Hepatocyte (in vitro differentiated cells): ENCODE results near the gene NDC1. TPM values are rescaled to one million over a fixed set of nuclear protein-coding genes. Genes with fewer than 3 reads are reported as not detected.
"Not testable (repeated sequence)": the region's sequence is repeated elsewhere in the genome, so short reads cannot be mapped to it uniquely, and the experiment has no call there.

Experiments used
- DNase-seq: peaks from one replicate; pipeline ENCODE4 v3.0.0-alpha.2; 2016; ENCODE audit warnings: low spot score
- H2AFZ ChIP-seq: fragments of 200-600 bp; sonication (generic); 2 replicates; pipeline ENCODE4 v1.6.0; 2016; ENCODE audit warnings: antibody characterized with exemption, mild to moderate bottlenecking
- H3K27ac ChIP-seq: fragments of 200-600 bp; sonication (generic); 2 replicates; pipeline ENCODE4 v1.5.1; 2016; ENCODE audit warnings: mild to moderate bottlenecking
- H3K27me3 ChIP-seq: fragments of 200-600 bp; sonication (generic); 2 replicates; pipeline ENCODE4 v1.6.1; 2016
- H3K36me3 ChIP-seq: fragments of 200-600 bp; sonication (generic); replicated peaks from 2 replicates; pipeline ENCODE4 v1.5.1; 2016; ENCODE audit warnings: low read depth; ENCODE audit not compliant: insufficient read depth
- H3K4me1 ChIP-seq: fragments of 200-600 bp; sonication (generic); 2 replicates; pipeline ENCODE4 v1.5.1; 2016; ENCODE audit warnings: mild to moderate bottlenecking, moderate library complexity; ENCODE audit not compliant: insufficient read depth
- H3K4me2 ChIP-seq: fragments of 200-600 bp; sonication (generic); 2 replicates; pipeline ENCODE4 v1.6.0; 2016
- H3K4me3 ChIP-seq: fragments of 200-600 bp; sonication (generic); 2 replicates; pipeline ENCODE4 v1.5.1; 2016; ENCODE audit warnings: mild to moderate bottlenecking
- H3K79me2 ChIP-seq: fragments of 200-600 bp; sonication (generic); 2 replicates; pipeline ENCODE4 v1.6.0; 2017; ENCODE audit warnings: mild to moderate bottlenecking
- H3K9me2 ChIP-seq: fragments of 200-600 bp; sonication (generic); replicated peaks from 2 replicates; pipeline ENCODE4 v1.6.0; 2017; ENCODE audit warnings: mild to moderate bottlenecking; ENCODE audit not compliant: insufficient read depth
- H3K9me3 ChIP-seq: fragments of 200-600 bp; sonication (generic); 2 replicates; pipeline ENCODE4 v1.5.1; 2016; ENCODE audit warnings: low read depth, mild to moderate bottlenecking
- H4K20me1 ChIP-seq: fragments of 200-600 bp; sonication (generic); 2 replicates; pipeline ENCODE4 v1.6.0; 2016; ENCODE audit warnings: mild to moderate bottlenecking; ENCODE audit not compliant: insufficient read depth, poor library complexity, severe bottlenecking
- CTCF ChIP-seq: fragments of 200-600 bp; sonication (generic); IDR thresholded peaks from 2 replicates; pipeline ENCODE4 v1.5.1; 2016; ENCODE audit warnings: antibody characterized with exemption, mild to moderate bottlenecking; ENCODE audit not compliant: poor library complexity
- EZH2 ChIP-seq: fragments of 200-600 bp; sonication (generic); IDR thresholded peaks from 2 replicates; pipeline ENCODE4 v1.6.1; 2016; ENCODE audit warnings: antibody characterized with exemption, mild to moderate bottlenecking, borderline replicate concordance
- EZH2phosphoT487 ChIP-seq: fragments of 200-600 bp; sonication (generic); IDR thresholded peaks from one replicate; pipeline ENCODE4 v1.6.1; 2018; ENCODE audit warnings: antibody characterized with exemption, mild to moderate bottlenecking, low read depth, moderate library complexity; ENCODE audit not compliant: unreplicated experiment, severe bottlenecking
- WGBS: methylation state at CpG from one replicate; pipeline ENCODE4 v1.1.6; 2016; ENCODE audit warnings: low lambda C conversion rate; ENCODE audit errors: missing lambda C conversion rate; 5-methylcytosine and 5-hydroxymethylcytosine counted together
- polyA plus RNA-seq: library from polyadenylated mRNA; unstranded; fragments of >200 nt; fragmentation: Nextera tagmentation; extraction: Ambion mirVana; gene quantifications from 2 replicates; pipeline ENCODE4 v1.2.1, GENCODE V29; 2016
- total RNA-seq: library from RNA; depleted of rRNA; stranded (reverse); fragments of >200 nt; gene quantifications from 2 replicates; pipeline ENCODE4 v1.2.3, GENCODE V29; 2014

Gene NDC1
- total and polyA plus RNA-seq, 2 experiments from 2014 or later = 7.8 to 23.1 TPM

DNA sequence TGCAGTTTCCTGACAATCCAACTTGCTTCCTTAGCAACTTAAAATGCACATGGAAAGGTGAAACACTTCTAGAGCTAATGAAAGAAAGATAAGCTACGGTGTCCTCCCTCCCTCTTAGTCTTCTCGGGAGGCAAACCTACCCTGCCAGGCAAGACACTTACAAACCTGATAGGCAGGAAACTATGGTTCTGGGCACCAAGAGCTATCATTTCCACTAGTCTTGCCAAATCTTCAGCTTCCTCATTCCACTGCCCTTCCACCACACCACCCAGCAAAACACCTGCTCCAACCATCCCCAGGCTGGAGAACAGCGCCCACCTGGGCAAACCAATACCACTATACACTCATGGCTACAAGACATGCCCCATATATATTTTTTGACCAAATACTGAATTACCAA is 15.2 kb downstream of the NDC1 start:
- Histone ChIP-seq H3K9me3 (no peaks in the 10 kb centered on the region), H3K4me2 (no peak overlapping the region), H3K9me2 (no peaks in the 10 kb centered on the region), H3K4me1 (no peaks in the 10 kb centered on the region), H3K4me3 (no peak overlapping the region), H3K27me3 (no peaks in the 10 kb centered on the region), H3K36me3 (no peaks in the 10 kb centered on the region), H2AFZ (no peak overlapping the region), H4K20me1 (no peaks in the 10 kb centered on the region), H3K27ac (no peak overlapping the region), H3K79me2 (no peaks in the 10 kb centered on the region)
- no peak for DNase-seq
- WGBS = 98% methylated on average over 3 of the region's 3 CpGs
- no peak for TF ChIP-seq CTCF
- TF ChIP-seq EZH2 = no peak
- no peak for TF ChIP-seq EZH2phosphoT487

- WGBS = 95% methylated on average over 5 of the region's 5 CpGs
- Histone ChIP-seq H3K9me2 (no peaks in the 10 kb centered on the region), H3K4me1 (no peaks in the 10 kb centered on the region), H3K79me2 (no peaks in the 10 kb centered on the region), H3K27ac (no peak overlapping the region), H3K4me3 (no peak overlapping the region), H2AFZ (no peak overlapping the region), H3K4me2 (no peak overlapping the region), H4K20me1 (no peaks in the 10 kb centered on the region), H3K36me3 (no peaks in the 10 kb centered on the region), H3K9me3 (no peaks in the 10 kb centered on the region), H3K27me3 (no peaks in the 10 kb centered on the region)
- no peak for DNase-seq
- TF ChIP-seq EZH2phosphoT487 = no peak
- TF ChIP-seq EZH2 = no peak
- TF ChIP-seq CTCF = no peak
Measured at GRCh38 chr1:53821380-53821779, 16.7 kb downstream of the NDC1 start.

DNA sequence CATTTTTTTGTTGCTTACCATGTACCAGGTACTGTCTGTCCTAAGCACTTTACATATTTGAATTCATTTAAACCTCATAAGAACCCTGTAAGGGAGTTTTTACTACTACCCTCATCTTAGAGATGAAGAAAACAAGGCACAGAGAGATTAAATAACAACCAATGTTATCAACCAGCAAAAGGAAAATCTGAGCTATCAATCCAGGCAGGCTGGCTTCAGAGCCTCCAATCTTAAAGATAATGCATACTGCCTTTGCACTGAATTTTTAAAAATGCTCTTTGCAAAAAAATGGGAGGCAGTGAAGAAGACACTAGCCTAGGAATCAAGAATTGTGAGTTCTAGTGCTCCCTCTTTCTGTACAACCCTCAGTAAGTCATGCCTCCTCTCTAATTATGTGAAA is 18.7 kb downstream of the NDC1 start:
- Histone ChIP-seq H3K9me3 (no peaks in the 10 kb centered on the region), H2AFZ (no peak overlapping the region), H3K4me2 (no peak overlapping the region), H3K36me3 (no peaks in the 10 kb centered on the region), H3K79me2 (no peaks in the 10 kb centered on the region), H3K9me2 (no peaks in the 10 kb centered on the region), H4K20me1 (no peaks in the 10 kb centered on the region), H3K27ac (no peak overlapping the region), H3K27me3 (no peaks in the 10 kb centered on the region), H3K4me1 (no peaks in the 10 kb centered on the region), H3K4me3 (no peak overlapping the region)
- no peak for TF ChIP-seq CTCF
- TF ChIP-seq EZH2phosphoT487 = no peak
- no peak for TF ChIP-seq EZH2
- no peak for DNase-seq

- not testable (repeated sequence) for H4K20me1 ChIP-seq, H3K4me2 ChIP-seq, H3K9me3 ChIP-seq, H3K27me3 ChIP-seq, H2AFZ ChIP-seq, H3K4me1 ChIP-seq, H3K9me2 ChIP-seq, H3K27ac ChIP-seq, H3K4me3 ChIP-seq, H3K36me3 ChIP-seq, H3K79me2 ChIP-seq, DNase-seq
- 69% methylated on average over 1 of the region's 1 CpG for WGBS
Measured at GRCh38 chr1:53816584-53816983, 21.5 kb downstream of the NDC1 start.

- not testable (repeated sequence) for H3K9me2 ChIP-seq, H4K20me1 ChIP-seq, H3K4me3 ChIP-seq, H2AFZ ChIP-seq, H3K9me3 ChIP-seq, H3K27ac ChIP-seq, H3K27me3 ChIP-seq, H3K36me3 ChIP-seq, H3K4me1 ChIP-seq, H3K79me2 ChIP-seq, H3K4me2 ChIP-seq, DNase-seq
- WGBS = 95% methylated on average over 1 of the region's 1 CpG
Measured at GRCh38 chr1:53815484-53815883, 22.6 kb downstream of the NDC1 start.
